A549 (cell line): ENCODE data around the gene KRTAP9-9.

ENCODE experiments used
- MYC ChIP-seq: IDR thresholded peaks from 2 replicates; pipeline ENCODE4 v1.6.1; 2012; ENCODE audit warnings: mild to moderate bottlenecking, inconsistent platforms, low read length, improper control_type of control experiment, borderline replicate concordance
- NR3C1 ChIP-seq: fragments of >200 bp; sonication (Bioruptor Twin); formaldehyde crosslinking; IDR thresholded peaks from 3 replicates; pipeline ENCODE4 v1.6.1; 2017
- POLR2A ChIP-seq: IDR thresholded peaks from 2 replicates; pipeline ENCODE4 v1.6.1; 2012; ENCODE audit warnings: mild to moderate bottlenecking, low read length
- RNF2 ChIP-seq: fragments of 200-600 bp; sonication (generic); IDR thresholded peaks from 2 replicates; pipeline ENCODE4 v1.6.1; 2016; ENCODE audit warnings: low read depth, mild to moderate bottlenecking, antibody characterized with exemption, moderate library complexity, borderline replicate concordance
- TF ChIP-seq, protein P1 (sequence below): IDR thresholded peaks from 2 replicates; pipeline ENCODE4 v1.6.1; 2012
- TF ChIP-seq, protein P2 (sequence below): fragments of >200 bp; sonication (Bioruptor Twin); formaldehyde crosslinking; IDR thresholded peaks from 3 replicates; pipeline ENCODE4 v1.5.1; 2016
- TF ChIP-seq, protein P3 (sequence below): fragments of 450-650 bp; IDR thresholded peaks from 2 replicates; pipeline ENCODE4 v1.6.1; 2014; ENCODE audit warnings: antibody characterized with exemption
- TF ChIP-seq, protein P4 (sequence below): fragments of 150-350 bp; IDR thresholded peaks from 2 replicates; pipeline ENCODE4 v1.6.1; 2014; ENCODE audit warnings: low read depth, mild to moderate bottlenecking, low read length

DNA sequence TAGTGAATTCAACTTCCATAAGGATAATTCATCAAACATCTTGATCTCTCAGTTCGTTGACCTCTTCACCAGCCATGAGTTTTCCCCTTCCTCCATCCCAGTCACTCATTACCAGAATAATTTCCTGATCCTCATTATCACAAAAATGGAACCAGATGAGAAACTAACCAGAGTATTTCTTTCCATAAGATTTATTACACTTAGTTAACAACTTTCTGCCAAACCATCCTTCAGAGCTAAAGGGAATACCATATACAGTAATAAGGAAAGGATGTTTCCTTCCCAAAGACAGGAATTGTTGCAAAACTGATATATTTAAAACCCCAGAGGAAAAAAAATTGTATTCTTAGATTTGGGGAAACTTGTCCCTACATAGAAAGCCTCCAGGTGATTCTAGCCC lies 38.8 kb downstream of the KRTAP9-9 start:
- TF ChIP-seq, protein P1, sequence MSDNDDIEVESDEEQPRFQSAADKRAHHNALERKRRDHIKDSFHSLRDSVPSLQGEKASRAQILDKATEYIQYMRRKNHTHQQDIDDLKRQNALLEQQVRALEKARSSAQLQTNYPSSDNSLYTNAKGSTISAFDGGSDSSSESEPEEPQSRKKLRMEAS: no peak
- TF ChIP-seq POLR2A: no peak
- no peak for TF ChIP-seq RNF2
- TF ChIP-seq, protein P2, sequence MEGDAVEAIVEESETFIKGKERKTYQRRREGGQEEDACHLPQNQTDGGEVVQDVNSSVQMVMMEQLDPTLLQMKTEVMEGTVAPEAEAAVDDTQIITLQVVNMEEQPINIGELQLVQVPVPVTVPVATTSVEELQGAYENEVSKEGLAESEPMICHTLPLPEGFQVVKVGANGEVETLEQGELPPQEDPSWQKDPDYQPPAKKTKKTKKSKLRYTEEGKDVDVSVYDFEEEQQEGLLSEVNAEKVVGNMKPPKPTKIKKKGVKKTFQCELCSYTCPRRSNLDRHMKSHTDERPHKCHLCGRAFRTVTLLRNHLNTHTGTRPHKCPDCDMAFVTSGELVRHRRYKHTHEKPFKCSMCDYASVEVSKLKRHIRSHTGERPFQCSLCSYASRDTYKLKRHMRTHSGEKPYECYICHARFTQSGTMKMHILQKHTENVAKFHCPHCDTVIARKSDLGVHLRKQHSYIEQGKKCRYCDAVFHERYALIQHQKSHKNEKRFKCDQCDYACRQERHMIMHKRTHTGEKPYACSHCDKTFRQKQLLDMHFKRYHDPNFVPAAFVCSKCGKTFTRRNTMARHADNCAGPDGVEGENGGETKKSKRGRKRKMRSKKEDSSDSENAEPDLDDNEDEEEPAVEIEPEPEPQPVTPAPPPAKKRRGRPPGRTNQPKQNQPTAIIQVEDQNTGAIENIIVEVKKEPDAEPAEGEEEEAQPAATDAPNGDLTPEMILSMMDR: no peak
- TF ChIP-seq, protein P3, sequence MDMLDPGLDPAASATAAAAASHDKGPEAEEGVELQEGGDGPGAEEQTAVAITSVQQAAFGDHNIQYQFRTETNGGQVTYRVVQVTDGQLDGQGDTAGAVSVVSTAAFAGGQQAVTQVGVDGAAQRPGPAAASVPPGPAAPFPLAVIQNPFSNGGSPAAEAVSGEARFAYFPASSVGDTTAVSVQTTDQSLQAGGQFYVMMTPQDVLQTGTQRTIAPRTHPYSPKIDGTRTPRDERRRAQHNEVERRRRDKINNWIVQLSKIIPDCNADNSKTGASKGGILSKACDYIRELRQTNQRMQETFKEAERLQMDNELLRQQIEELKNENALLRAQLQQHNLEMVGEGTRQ: no peak
- TF ChIP-seq, protein P4, sequence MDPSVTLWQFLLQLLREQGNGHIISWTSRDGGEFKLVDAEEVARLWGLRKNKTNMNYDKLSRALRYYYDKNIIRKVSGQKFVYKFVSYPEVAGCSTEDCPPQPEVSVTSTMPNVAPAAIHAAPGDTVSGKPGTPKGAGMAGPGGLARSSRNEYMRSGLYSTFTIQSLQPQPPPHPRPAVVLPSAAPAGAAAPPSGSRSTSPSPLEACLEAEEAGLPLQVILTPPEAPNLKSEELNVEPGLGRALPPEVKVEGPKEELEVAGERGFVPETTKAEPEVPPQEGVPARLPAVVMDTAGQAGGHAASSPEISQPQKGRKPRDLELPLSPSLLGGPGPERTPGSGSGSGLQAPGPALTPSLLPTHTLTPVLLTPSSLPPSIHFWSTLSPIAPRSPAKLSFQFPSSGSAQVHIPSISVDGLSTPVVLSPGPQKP: no peak
- no peak for TF ChIP-seq MYC
- no peak for TF ChIP-seq NR3C1
